C4-2B (cell line): Measurements from ENCODE around the gene TNFSF10.
A peak's percentile ranks its signal among the peaks of the same experiment; 100 is the strongest.
"Not testable (repeated sequence)": the region's sequence is repeated elsewhere in the genome, so short reads cannot be mapped to it uniquely, and the experiment has no call there.

Experiments used
- H3K27ac ChIP-seq: fragments of 450-650 bp; 2 replicates; pipeline ENCODE4 v1.5.1; 2017
- ZFX ChIP-seq: fragments of 450-650 bp; IDR thresholded peaks from 2 replicates; pipeline ENCODE4 v1.6.1; 2017
- TF ChIP-seq, protein P1 (sequence below): fragments of 450-650 bp; conservative IDR thresholded peaks from 2 replicates; pipeline ENCODE4 v1.5.1; 2017; ENCODE audit warnings: mild to moderate bottlenecking

TNFSF10 gene

DNA sequence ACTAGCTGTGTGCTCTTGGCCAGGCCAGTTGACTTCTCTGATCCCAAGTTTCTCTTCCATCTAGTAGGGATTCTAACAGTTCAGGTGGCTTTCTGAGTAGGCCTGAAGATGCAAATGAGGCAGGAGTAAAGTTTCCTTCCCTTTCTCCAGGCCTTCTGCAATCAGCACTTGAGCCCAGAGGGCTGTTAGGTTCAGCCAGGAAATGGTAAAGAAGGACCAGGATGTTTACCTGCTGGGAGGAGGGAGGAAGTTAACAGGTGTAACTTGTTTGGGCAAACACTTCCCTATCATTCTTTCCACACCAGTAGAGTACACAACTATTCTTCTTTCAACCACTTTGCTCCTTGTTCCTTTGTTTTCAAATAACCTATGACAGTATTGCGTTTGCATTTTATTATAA, 13.3 kb upstream of the TNFSF10 start:
- H3K27ac ChIP-seq: peak overlapping the region; percentile 88
- TF ChIP-seq ZFX: peak; percentile 54; the same call in 1 of the 2 replicates
- TF ChIP-seq, protein P1, sequence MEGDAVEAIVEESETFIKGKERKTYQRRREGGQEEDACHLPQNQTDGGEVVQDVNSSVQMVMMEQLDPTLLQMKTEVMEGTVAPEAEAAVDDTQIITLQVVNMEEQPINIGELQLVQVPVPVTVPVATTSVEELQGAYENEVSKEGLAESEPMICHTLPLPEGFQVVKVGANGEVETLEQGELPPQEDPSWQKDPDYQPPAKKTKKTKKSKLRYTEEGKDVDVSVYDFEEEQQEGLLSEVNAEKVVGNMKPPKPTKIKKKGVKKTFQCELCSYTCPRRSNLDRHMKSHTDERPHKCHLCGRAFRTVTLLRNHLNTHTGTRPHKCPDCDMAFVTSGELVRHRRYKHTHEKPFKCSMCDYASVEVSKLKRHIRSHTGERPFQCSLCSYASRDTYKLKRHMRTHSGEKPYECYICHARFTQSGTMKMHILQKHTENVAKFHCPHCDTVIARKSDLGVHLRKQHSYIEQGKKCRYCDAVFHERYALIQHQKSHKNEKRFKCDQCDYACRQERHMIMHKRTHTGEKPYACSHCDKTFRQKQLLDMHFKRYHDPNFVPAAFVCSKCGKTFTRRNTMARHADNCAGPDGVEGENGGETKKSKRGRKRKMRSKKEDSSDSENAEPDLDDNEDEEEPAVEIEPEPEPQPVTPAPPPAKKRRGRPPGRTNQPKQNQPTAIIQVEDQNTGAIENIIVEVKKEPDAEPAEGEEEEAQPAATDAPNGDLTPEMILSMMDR: no peak

GRCh38 chr3:172530566-172530965, 7.3 kb upstream of the TNFSF10 start:
- no peak overlapping the region for H3K27ac ChIP-seq
- no peak for TF ChIP-seq ZFX
- TF ChIP-seq, protein P1: no peak

DNA sequence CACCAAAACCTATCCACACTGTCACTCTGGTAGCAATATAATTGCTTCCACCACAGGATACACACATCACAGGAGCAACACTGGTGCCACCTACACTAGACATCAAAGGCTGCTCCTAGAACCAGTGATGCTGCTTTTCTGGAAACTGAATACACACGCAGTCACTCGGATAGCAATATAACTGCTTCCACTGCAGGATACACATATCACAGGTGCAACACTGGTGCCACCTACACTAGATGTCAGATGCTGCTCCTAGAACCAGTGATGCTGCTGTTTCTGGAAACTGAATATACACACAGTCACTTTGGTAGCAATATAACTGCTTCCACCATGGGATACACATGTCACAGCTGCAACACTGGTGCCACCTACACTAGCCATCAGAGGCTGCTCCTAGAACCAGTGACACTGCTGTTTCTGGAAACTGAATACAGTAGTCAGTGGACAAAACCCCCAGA, 6.9 kb upstream of the TNFSF10 start:
- TF ChIP-seq, protein P1: no peak
- no peak for TF ChIP-seq ZFX
- H3K27ac ChIP-seq: no peak overlapping the region

GRCh38 chr3:172528677-172529076, 5.4 kb upstream of the TNFSF10 start:
- TF ChIP-seq ZFX: no peak
- TF ChIP-seq, protein P1: no peak
- no peak overlapping the region for H3K27ac ChIP-seq

- no peak for TF ChIP-seq ZFX
- TF ChIP-seq, protein P1: no peak
- H3K27ac ChIP-seq: no peak overlapping the region
Measured at GRCh38 chr3:172527306-172527705, 4.1 kb upstream of the TNFSF10 start.

DNA sequence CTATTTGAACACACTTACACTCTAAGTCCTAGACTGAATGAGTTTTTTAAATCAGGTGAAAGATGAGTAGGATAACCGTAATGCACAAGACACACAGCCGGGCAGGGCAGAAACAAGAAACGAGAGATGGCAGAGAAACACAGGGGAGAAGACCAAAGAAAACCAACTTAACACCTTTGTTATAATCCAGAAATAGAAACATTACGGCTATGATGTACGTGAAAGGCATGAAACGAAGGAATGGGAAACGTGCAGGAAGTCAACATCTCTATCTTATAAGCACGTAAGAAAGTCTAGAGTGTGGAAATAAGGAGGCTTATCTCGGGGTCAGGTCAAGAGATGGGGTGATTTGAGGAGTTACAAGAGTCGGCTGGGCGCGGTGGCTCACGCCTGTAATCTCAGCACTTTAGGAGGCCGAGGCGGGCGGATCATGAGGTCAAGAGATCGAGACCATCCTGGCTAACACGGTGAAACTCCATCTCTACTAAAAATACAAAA, 1.9 kb upstream of the TNFSF10 start:
- H3K27ac ChIP-seq: no peak overlapping the region
- TF ChIP-seq, protein P1: no peak
- no peak for TF ChIP-seq ZFX

- H3K27ac ChIP-seq: no peak overlapping the region
- no peak for TF ChIP-seq ZFX
- TF ChIP-seq, protein P1: no peak
Measured at GRCh38 chr3:172524611-172525010, 1.4 kb upstream of the TNFSF10 start.

GRCh38 chr3:172521837-172522726, 1.1 kb downstream of the TNFSF10 start:
- not testable (repeated sequence) for H3K27ac ChIP-seq
